ENCODE data around the gene FBXL13.
"Not testable (repeated sequence)": the region's sequence is repeated elsewhere in the genome, so short reads cannot be mapped to it uniquely, and the experiment has no call there.

DNA sequence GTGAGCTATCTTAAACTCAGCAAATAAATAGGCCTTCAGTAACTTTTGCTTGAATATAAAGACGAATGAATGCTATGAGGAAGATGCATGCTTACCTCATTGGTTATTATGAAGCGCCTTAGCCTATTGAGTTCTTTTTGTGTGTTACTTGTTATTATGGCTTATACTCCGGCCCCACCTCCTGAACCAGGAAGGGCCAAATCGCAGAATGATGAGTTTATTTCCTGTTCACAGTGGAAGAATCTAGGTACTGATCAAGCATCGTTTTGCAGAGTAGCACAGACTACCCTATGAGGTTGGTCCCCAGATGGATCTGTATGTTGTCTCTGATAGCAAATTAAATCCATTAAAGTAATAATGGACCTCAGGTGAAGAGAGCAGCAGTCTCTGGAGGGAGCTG lies 283.2 kb downstream of the FBXL13 start:
- not testable (repeated sequence) for TF ChIP-seq POLR2A (IDR thresholded peaks at IDR 0.05)
- TF ChIP-seq, protein P1, sequence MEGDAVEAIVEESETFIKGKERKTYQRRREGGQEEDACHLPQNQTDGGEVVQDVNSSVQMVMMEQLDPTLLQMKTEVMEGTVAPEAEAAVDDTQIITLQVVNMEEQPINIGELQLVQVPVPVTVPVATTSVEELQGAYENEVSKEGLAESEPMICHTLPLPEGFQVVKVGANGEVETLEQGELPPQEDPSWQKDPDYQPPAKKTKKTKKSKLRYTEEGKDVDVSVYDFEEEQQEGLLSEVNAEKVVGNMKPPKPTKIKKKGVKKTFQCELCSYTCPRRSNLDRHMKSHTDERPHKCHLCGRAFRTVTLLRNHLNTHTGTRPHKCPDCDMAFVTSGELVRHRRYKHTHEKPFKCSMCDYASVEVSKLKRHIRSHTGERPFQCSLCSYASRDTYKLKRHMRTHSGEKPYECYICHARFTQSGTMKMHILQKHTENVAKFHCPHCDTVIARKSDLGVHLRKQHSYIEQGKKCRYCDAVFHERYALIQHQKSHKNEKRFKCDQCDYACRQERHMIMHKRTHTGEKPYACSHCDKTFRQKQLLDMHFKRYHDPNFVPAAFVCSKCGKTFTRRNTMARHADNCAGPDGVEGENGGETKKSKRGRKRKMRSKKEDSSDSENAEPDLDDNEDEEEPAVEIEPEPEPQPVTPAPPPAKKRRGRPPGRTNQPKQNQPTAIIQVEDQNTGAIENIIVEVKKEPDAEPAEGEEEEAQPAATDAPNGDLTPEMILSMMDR (IDR thresholded peaks at IDR 0.05): not testable (repeated sequence)
